ENCODE results near the gene MTMR10.

GRCh38 chr15:30928076-30928475, 63.4 kb downstream of the MTMR10 start:
- TF ChIP-seq CTCF (IDR thresholded peaks at IDR 0.05) (no peak), YY1 (IDR thresholded peaks at IDR 0.05; ENCODE audit: low read depth) (no peak), REST (IDR thresholded peaks at IDR 0.05; ENCODE audit: low read depth, low read length) (no peak), EP300 (IDR thresholded peaks at IDR 0.05; ENCODE audit: borderline replicate concordance in 1 of 2, low read depth in 1 of 2, low read length in 1 of 2) (no peak), MAX (IDR thresholded peaks at IDR 0.05; ENCODE audit: low read depth) (no peak), MEF2A (IDR thresholded peaks at IDR 0.05; ENCODE audit: borderline replicate concordance, low read depth) (no peak), GABPA (IDR thresholded peaks at IDR 0.05; ENCODE audit: low read depth) (no peak), SMC3 (IDR thresholded peaks at IDR 0.05; ENCODE audit: low read depth, low read length) (no peak), FOSL2 (IDR thresholded peaks at IDR 0.05; ENCODE audit: borderline replicate concordance, low read depth) (no peak), USF2 (IDR thresholded peaks at IDR 0.05; ENCODE audit: borderline replicate concordance, low read depth, low read length) (no peak), TCF12 (IDR thresholded peaks at IDR 0.05) (no peak), TAF1 (IDR thresholded peaks at IDR 0.05; ENCODE audit: borderline replicate concordance, low read depth, low read length) (no peak)
